HEK293 (cell line): ENCODE results near the gene EXO5.
A peak's percentile ranks its signal among the peaks of the same experiment; 100 is the strongest.

ENCODE experiments used
- CTCF ChIA-PET: fragments of 350-600 bp; formaldehyde crosslinking; extraction: SDS; loops from one replicate; lab custom pipeline; 2021; ENCODE audit warnings: antibody characterized with exemption; lab: Yijun Ruan, JAX
- POLR2A ChIA-PET: fragments of 300-600 bp; formaldehyde crosslinking; extraction: SDS; loops from one replicate; lab custom pipeline; 2020; ENCODE audit warnings: antibody characterized with exemption, inconsistent platforms; lab: Yijun Ruan, JAX
- H3K27ac ChIP-seq: fragments of 200-500 bp; sonication (Bioruptor generic); 2 replicates; pipeline ENCODE4 v1.5.1; 2014; ENCODE audit warnings: low read depth, low read length, control low read depth, inconsistent platforms; ENCODE audit errors: extremely low read depth
- H3K36me3 ChIP-seq, 2 experiments: fragments of 200-500 bp in 1 of 2; sonication (Bioruptor generic) in 1 of 2; 1 replicate in 1 of 2; 2 replicates in 1 of 2; pipeline ENCODE4 v1.5.1; 2014 to 2017; ENCODE audit warnings: inconsistent platforms in 2 of 2, low read length in 2 of 2; ENCODE audit not compliant: control insufficient read depth in 2 of 2, insufficient read depth in 1 of 2
- H3K4me1 ChIP-seq: fragments of 200-500 bp; sonication (Bioruptor generic); 2 replicates; pipeline ENCODE4 v1.5.1; 2014; ENCODE audit warnings: mild to moderate bottlenecking, low read length, inconsistent platforms; ENCODE audit not compliant: control insufficient read depth, insufficient read depth
- H3K4me3 ChIP-seq: 2 replicates; pipeline ENCODE4 v1.5.1; 2011; ENCODE audit warnings: low read depth, mild to moderate bottlenecking, control low read depth, low read length, moderate library complexity
- H3K9me3 ChIP-seq: fragments of 200-500 bp; sonication (Bioruptor generic); 2 replicates; pipeline ENCODE4 v1.5.1; 2014; ENCODE audit warnings: low read depth, low read length, inconsistent platforms; ENCODE audit not compliant: control insufficient read depth, insufficient read depth
- EGR2 ChIP-seq: fragments of 450-650 bp; formaldehyde crosslinking; IDR thresholded peaks from 2 replicates; pipeline ENCODE4 v1.5.1; 2016; ENCODE audit warnings: low read depth, missing biosample characterization, missing genetic modification characterization
- KLF10 ChIP-seq: fragments of 450-650 bp; IDR thresholded peaks from 2 replicates; pipeline ENCODE4 v1.5.1; 2018; ENCODE audit warnings: missing biosample characterization, mild to moderate bottlenecking, missing genetic modification characterization
- PRDM10 ChIP-seq: fragments of 450-650 bp; formaldehyde crosslinking; IDR thresholded peaks from 2 replicates; pipeline ENCODE4 v1.5.1; 2016; ENCODE audit warnings: missing biosample characterization, missing genetic modification characterization
- PRDM6 ChIP-seq: fragments of 450-650 bp; formaldehyde crosslinking; IDR thresholded peaks from 2 replicates; pipeline ENCODE4 v1.5.1; 2017; ENCODE audit warnings: missing biosample characterization, missing genetic modification characterization
- SALL2 ChIP-seq: fragments of 450-650 bp; formaldehyde crosslinking; IDR thresholded peaks from 2 replicates; pipeline ENCODE4 v1.5.0; 2017; ENCODE audit warnings: missing biosample characterization, mild to moderate bottlenecking, missing genetic modification characterization, borderline replicate concordance
- ZBTB1 ChIP-seq: fragments of 450-650 bp; formaldehyde crosslinking; IDR thresholded peaks from 2 replicates; pipeline ENCODE4 v1.5.1; 2016; ENCODE audit warnings: missing biosample characterization, missing genetic modification characterization
- ZBTB11 ChIP-seq: fragments of 450-650 bp; formaldehyde crosslinking; conservative IDR thresholded peaks from 2 replicates; pipeline ENCODE4 v1.5.1; 2016; ENCODE audit warnings: low read depth, missing biosample characterization, missing genetic modification characterization
- ZBTB49 ChIP-seq: fragments of 450-650 bp; formaldehyde crosslinking; IDR thresholded peaks from 2 replicates; pipeline ENCODE4 v1.5.1; 2016; ENCODE audit warnings: missing biosample characterization, missing genetic modification characterization, low read depth
- ZNF148 ChIP-seq: fragments of 450-650 bp; formaldehyde crosslinking; IDR thresholded peaks from 2 replicates; pipeline ENCODE4 v1.5.0; 2017; ENCODE audit warnings: missing biosample characterization, missing genetic modification characterization, borderline replicate concordance
- ZNF157 ChIP-seq: fragments of 450-650 bp; formaldehyde crosslinking; IDR thresholded peaks from 2 replicates; pipeline ENCODE4 v1.5.1; 2016; ENCODE audit warnings: missing biosample characterization, missing genetic modification characterization
- ZNF530 ChIP-seq: fragments of 450-650 bp; formaldehyde crosslinking; IDR thresholded peaks from 2 replicates; pipeline ENCODE4 v1.5.1; 2016; ENCODE audit warnings: low read depth, missing biosample characterization, missing genetic modification characterization
- ZNF548 ChIP-seq: fragments of 450-650 bp; formaldehyde crosslinking; IDR thresholded peaks from 2 replicates; pipeline ENCODE4 v1.5.1; 2016; ENCODE audit warnings: missing biosample characterization, missing genetic modification characterization
- ZNF596 ChIP-seq: fragments of 450-650 bp; IDR thresholded peaks from 2 replicates; pipeline ENCODE4 v1.5.0; 2018; ENCODE audit warnings: missing biosample characterization, mild to moderate bottlenecking, missing genetic modification characterization, moderate library complexity
- ZNF626 ChIP-seq: fragments of 450-650 bp; sonication (Bioruptor Pico); formaldehyde crosslinking; IDR thresholded peaks from 2 replicates; pipeline ENCODE4 v1.5.1; 2018; ENCODE audit warnings: missing biosample characterization, missing genetic modification characterization, inconsistent platforms
- ZNF677 ChIP-seq: fragments of 450-650 bp; IDR thresholded peaks from 2 replicates; pipeline ENCODE4 v1.5.0; 2018; ENCODE audit warnings: missing biosample characterization, mild to moderate bottlenecking, missing genetic modification characterization, moderate library complexity

Gene EXO5

DNA sequence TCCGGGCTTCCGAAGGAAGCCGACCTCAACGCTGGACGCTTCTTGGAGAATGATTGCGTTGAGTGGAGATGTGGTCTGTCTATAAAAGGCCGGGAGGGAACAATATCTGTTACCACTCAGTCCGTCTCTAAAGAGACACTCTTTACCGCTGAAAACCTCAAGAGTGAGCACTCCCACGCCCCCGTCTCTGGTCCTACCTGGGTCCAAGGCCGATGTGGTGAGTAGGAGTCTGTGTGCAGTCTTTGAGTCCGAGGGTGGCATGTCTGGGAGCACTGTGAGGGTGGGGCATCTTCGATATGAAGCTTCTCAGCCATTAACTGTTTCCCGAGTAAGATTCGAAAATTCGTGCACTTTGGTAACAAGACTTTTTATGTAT, 30.9 kb upstream of the EXO5 start (continued):
- TF ChIP-seq ZBTB11 (tag by site-specific recombination) (peak; percentile 95), EGR2 (0 out of 2 replicates have a peak, but pooled peaks have one; percentile 52), PRDM10 (tag by site-specific recombination) (0 out of 2 replicates have a peak, but pooled peaks have one; percentile 27), ZNF548 (tag by site-specific recombination) (no peak)

- Histone ChIP-seq H3K9me3 (no peaks in the 10 kb centered on the region), H3K36me3 (peaks cover 5 to 42% of the 10 kb centered on the region in 2 experiments), H3K4me1 (no peaks in the 10 kb centered on the region), H3K27ac (no peak overlapping the region), H3K4me3 (peak overlapping the region; percentile 55; the same call in 1 of the 2 replicates)
- ChIA-PET CTCF (interaction anchor here (1.3 kb wide), 1 partner anchor 39 kb away, joined by 3 read pairs; no protein-coding TSS in a partner anchor), POLR2A (interaction anchor here (1.9 to 2.4 kb wide), 3 partner anchors 28 to 54 kb away, joined by 5 to 13 read pairs (median 8); partner anchors contain the start of genes EXO5, ZFP69B and ZNF684)
- TF ChIP-seq SALL2 = no peak
- 0 out of 2 replicates have a peak, but pooled peaks have one; percentile 8 for TF ChIP-seq KLF10 (tag by site-specific recombination)
Measured at GRCh38 chr1:40478276-40478675, 30.3 kb upstream of the EXO5 start.

DNA sequence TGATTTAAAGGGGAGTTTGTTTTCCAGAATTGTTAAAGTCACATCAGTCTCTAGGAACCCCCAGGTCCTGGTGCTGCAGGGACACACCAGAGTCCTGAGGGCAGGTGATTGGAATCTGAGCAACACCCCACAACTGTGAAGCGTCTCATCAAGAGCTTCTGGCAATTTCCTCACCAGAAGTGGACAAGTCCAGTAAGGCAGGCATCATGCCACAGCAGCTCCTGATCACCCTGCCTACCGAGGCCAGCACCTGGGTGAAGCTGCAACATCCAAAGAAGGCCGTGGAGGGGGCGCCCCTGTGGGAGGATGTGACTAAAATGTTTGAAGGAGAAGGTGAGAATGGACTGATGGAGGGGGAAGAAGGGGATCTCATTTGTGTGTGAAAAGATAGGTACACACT, 29.4 kb upstream of the EXO5 start:
- ChIA-PET POLR2A (no interaction called here), CTCF (no interaction called here)
- no peaks in the 10 kb centered on the region for H3K9me3 ChIP-seq
- H3K36me3 ChIP-seq = peaks cover 9 to 49% of the 10 kb centered on the region in 2 experiments
- no peak overlapping the region for H3K4me3 ChIP-seq
- H3K27ac ChIP-seq = no peak overlapping the region
- no peaks in the 10 kb centered on the region for H3K4me1 ChIP-seq
- TF ChIP-seq ZBTB1 (tag by site-specific recombination) (no peak), ZNF148 (tag by site-specific recombination) (no peak), ZNF530 (tag by site-specific recombination) (no peak), ZNF677 (tag by site-specific recombination) (no peak), ZBTB49 (tag by site-specific recombination) (no peak), ZNF596 (tag by site-specific recombination) (no peak), ZNF626 (tag by site-specific recombination) (no peak), PRDM6 (tag by site-specific recombination) (no peak), ZNF157 (no peak)
